Posterior cingulate gyrus (tissue), 11 donors: Measurements from ENCODE around the gene EEF1AKMT2.

Experiments used
- DNase-seq, 10 donors: peaks; one replicate each; pipeline versions ENCODE4 v3.0.0 to v3.0.0-alpha.2; 2020 to 2021; ENCODE audit warnings: mixed read lengths in 3 of 10
- intact Hi-C: fragments of 100-400 bp; cut with DNase I; formaldehyde crosslinking; loops from one replicate; pipeline ENCODE4 v1.15.1; 2023

The EEF1AKMT2 gene

GRCh38 chr10:124708922-124709520 lies 82.7 kb downstream of the EEF1AKMT2 start:
- intact Hi-C loops = loop anchor here (5.0 kb wide), 1 partner anchor 33 kb away; the partner anchor contains the start of gene FAM53B
- peak in 3 of 10 donors; percentile 49 to 91 (median 82) for DNase-seq

- peak in 2 of 10 donors; percentile 65 to 68 for DNase-seq
- intact Hi-C loops = loop anchor here (5.0 kb wide), 1 partner anchor 34 kb away; the partner anchor contains the start of gene FAM53B
Measured at GRCh38 chr10:124708246-124708779, 83.4 kb downstream of the EEF1AKMT2 start.
